Activated CD4-positive, alpha-beta T cell treated with anti-CD3 and anti-CD28 coated beads, Interleukin-2, Interleukin-6, amounts not matched to agents 100 ng/mL and 50 ng/mL, durations not matched to agents 16 hours and 8 hours (primary cell): Measurements from ENCODE around the gene DUSP9.
"Not testable (repeated sequence)": the region's sequence is repeated elsewhere in the genome, so short reads cannot be mapped to it uniquely, and the experiment has no call there.

Experiments used
- DNase-seq: peaks from one replicate; pipeline ENCODE4 v3.0.0-alpha.2; 2020

The DUSP9 gene

DNA sequence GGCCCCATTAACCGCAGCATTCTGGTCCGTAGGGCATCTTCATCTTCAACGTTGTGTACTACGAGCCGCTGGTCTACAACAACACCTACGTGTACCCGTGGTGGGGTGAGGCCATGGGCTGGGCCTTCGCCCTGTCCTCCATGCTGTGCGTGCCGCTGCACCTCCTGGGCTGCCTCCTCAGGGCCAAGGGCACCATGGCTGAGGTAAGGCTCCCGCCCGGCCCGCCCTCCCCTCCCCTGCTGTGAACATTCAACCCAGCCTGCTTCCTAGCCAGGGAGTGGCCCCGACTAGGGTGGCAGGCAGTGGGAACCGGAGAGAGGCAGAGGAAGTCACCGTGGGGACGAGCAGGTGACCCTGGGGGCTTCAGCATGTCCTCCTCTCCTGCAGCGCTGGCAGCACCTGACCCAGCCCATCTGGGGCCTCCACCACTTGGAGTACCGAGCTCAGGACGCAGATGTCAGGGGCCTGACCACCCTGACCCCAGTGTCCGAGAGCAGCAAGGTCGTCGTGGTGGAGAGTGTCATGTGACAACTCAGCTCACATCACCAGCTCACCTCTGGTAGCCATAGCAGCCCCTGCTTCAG is 47.8 kb downstream of the DUSP9 start:
- DNase-seq = no peak

DNA sequence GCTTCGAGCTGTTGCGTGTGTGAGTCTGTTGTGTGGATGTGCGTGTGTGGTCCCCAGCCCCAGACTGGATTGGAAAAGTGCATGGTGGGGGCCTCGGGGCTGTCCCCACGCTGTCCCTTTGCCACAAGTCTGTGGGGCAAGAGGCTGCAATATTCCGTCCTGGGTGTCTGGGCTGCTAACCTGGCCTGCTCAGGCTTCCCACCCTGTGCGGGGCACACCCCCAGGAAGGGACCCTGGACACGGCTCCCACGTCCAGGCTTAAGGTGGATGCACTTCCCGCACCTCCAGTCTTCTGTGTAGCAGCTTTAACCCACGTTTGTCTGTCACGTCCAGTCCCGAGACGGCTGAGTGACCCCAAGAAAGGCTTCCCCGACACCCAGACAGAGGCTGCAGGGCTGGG is 49.1 kb downstream of the DUSP9 start:
- no peak for DNase-seq

DNA sequence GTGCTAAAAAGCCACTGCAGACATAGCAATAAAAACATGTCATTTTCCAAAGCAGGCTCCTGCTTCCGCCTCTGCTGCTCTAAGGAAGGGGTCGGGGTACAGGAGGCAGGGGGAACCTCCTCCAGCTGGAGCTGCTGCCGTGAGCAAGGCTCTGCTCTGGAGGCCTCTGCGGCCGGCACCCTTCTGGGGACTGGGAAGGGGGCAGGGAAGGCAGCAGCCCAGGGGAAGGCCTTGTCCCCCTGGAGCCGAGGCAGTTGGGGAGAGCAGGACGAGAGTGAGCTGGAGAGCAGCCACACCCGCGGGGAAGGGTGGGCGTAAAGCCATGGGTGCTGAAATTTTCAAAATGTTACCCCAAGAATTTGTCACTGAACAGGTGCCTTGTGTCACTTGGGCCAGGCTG is 49.5 kb downstream of the DUSP9 start:
- not testable (repeated sequence) for DNase-seq

DNA sequence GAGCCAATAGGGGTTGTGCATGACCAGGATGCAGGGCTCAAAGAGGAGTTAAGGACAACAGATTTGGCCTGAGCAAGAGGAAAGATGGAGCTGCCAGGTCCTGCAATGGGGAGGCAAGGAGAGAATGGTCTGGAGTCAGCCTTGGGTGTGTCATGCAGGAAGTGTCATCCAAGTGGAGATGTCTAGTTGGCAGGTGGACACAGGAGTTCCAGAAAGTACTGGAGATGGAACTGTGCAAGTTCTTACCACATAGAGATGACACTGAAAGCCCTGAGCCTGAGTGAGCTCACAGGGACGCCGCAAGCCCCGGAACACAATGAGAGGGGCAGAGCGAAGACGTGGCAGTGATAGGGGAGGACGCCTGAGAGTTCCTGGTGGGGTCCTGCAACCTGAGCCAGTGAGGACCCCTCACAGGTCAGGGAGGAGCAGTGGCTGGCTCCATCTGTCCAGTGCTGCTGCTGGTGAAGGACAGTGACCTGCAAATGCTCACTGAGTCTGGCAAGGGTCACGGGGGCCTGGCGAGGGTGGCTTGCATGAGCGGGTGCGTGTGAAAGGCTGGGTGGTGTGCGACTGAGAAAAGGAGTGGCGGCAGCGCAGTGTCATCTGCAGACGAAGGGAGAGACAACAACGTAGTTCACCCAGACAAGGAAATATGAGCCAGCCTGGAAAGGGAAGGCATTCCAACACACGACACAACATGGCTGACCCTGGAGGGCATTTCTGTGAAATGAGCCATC is 50.2 kb downstream of the DUSP9 start:
- not testable (repeated sequence) for DNase-seq

DNA sequence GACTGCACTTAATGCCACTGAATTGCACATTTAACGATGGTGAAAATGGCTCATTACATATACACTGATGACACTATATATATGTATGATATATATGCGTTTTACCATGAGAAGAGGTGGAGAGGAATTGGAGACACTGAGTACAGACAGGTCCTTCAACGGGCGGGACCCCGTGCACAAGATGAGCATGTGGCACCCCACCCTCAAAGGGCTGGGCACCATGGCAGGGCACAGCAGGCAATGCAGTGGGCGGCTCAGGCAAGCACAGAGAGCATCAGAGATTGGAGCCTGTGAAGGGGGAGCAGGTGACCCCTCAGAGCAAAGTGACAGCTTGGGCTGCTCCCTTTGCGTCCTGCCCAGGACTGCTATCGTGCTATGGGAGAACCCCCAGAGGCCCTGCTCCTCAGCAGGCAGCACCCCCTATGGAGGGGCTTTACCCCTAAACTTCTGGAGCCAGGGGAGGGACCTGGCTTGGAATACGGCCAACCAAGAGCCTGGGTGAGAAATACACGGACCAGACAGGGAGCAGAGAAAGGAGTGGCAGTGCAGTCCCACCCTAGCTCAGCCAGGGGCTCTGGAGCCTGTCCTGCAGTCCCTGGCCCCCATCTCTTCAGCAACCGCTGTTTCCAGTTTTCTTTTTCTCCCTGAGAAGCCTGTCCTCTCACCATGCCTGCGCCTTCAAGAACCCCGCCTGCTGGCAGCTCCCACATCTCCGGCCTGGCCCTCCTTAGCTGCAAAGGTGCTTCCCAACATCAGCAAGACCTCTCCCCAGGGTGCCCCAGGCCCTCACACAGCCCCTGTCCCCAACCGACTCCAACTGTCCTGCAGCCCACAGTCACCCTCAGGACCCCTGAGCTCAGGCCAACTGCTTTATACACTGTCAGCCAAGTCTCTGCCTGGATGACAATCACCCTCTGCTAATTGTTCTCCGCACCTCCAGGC is 51.2 kb downstream of the DUSP9 start:
- no peak for DNase-seq

DNA sequence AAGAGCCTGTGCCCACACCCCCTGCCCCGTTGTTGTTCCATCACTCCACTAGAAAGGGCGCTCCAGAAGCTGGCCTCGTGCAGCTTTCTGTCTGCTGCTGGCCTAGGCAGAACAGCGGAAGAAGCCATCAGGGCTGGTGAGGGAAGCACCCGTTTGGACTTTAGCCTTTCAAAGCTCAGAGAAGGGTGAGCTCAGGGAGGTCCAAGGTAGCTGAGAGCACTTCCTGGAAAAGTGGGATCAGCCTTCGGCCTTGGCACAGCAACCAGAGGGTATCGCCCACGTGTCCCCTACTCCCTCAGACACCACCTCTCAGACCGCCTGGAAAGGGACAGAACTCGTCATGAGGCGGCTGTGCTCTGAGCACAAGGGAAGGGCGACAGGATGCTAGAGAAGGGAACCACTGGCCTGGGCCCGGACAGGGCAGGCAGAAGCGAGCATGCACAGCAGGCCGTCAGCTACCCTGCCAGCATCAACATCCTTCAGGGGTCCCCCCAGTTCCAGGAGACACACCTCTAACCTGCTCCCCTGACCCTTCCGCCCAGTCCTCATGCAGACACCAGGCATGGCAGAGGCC is 52.3 kb downstream of the DUSP9 start:
- not testable (repeated sequence) for DNase-seq

DNA sequence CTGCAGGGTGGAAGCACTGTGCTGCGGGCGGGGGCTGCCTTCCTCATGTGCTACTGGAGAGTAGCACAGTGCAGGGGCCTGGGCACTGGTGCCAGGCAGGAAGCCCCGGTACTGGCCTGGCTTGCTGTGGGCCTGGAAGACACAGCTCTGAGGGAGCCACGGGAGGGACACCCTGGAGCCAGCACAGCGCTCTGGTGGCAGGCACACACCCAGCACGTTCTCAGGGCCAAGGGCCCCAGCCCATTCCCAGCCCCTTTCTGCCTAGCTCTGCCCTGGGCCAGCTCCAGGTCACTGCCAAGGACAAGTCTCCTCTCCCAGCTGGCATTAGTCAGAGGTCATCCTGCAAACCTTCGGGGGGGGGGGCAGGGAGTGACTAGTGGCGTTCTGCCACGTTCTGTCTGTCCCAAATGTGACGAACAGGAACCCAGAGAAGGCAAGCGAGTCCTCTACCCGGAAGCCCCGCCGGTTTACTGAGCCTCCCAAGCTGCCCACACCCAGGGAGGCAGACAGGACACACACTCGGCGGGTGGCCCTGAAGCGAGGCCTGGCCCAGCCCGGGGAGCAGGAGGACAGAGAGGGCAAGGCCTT is 52.9 kb downstream of the DUSP9 start:
- not testable (repeated sequence) for DNase-seq

DNA sequence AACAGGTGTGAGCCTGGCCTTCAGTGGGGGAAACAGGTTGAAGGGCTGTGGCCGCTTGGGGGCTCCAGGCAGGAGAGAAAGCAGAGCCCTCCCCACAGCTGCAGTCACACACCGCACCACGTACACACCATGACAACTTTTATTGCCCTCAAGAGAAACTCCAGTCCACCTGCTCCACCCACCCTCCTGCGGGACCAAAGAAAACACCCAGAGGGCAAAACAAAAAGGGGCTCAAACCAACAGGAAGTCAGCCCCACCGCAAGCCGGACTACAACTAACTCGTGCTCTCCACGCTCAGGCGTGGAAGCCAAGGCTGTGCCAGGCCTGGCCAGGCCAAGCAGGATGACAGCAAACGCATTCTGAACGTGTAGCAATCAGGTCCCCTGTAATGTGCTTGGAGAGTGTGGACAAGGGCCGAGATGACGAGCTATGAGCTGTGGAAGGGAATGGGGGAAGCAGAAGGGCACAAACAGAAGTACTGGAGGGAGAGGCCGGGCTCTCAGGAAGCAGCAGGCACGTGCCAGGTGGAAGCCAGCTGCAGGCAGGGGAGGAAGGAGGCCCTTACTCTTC is 53.5 kb downstream of the DUSP9 start:
- DNase-seq = no peak
